Gastrocnemius medialis (tissue), 4 donors: ENCODE data around the gene CASP8.

Experiments used
- POLR2A ChIP-seq, 2 donors: fragments of 450-650 bp; IDR thresholded peaks; one replicate each; pipeline ENCODE4 v1.6.1; 2017; ENCODE audit warnings: antibody characterized with exemption in 2 of 2, mild to moderate bottlenecking in 2 of 2, moderate library complexity in 2 of 2
- TF ChIP-seq, protein P1 (sequence below), 5 experiments: fragments of 450-650 bp in 3 of 5; fragments of 200-600 bp in 2 of 5; sonication (generic) in 2 of 5; IDR thresholded peaks in 4 of 5; conservative IDR thresholded peaks in 1 of 5; 1 replicate in 4 of 5; 2 replicates in 1 of 5; pipeline ENCODE4 v1.5.1; 2016 to 2019; ENCODE audit warnings: antibody characterized with exemption in 5 of 5, mild to moderate bottlenecking in 3 of 5, moderate library complexity in 3 of 5

DNA sequence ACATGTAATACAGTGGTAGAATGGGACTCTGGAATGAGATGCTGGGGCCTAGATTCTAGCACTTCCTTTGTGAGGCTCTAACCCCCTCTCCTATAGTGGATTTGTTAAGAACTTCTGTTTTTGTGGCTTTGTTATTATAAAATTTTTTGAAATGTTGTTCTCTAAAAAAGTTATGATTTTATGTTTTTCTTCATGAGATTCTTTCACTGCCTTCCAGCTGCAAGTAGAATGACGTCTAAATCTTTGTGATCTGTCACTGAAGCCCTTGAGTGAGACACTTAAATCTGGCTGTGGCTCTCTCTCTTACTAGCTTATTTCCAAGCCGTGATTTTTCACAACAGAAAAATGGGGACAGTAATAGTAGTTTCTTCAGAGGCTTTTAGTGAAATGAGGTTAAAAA is 1.6 kb downstream of the CASP8 start:
- TF ChIP-seq, protein P1, sequence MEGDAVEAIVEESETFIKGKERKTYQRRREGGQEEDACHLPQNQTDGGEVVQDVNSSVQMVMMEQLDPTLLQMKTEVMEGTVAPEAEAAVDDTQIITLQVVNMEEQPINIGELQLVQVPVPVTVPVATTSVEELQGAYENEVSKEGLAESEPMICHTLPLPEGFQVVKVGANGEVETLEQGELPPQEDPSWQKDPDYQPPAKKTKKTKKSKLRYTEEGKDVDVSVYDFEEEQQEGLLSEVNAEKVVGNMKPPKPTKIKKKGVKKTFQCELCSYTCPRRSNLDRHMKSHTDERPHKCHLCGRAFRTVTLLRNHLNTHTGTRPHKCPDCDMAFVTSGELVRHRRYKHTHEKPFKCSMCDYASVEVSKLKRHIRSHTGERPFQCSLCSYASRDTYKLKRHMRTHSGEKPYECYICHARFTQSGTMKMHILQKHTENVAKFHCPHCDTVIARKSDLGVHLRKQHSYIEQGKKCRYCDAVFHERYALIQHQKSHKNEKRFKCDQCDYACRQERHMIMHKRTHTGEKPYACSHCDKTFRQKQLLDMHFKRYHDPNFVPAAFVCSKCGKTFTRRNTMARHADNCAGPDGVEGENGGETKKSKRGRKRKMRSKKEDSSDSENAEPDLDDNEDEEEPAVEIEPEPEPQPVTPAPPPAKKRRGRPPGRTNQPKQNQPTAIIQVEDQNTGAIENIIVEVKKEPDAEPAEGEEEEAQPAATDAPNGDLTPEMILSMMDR (IDR thresholded peaks at IDR 0.05 in 4 of 5, conservative IDR thresholded peaks at IDR 0.05 in 1 of 5), result no peak
- TF ChIP-seq POLR2A (IDR thresholded peaks at IDR 0.05), result no peak
